Stimulated activated CD4-positive, alpha-beta T cell treated with anti-CD3 and anti-CD28 coated beads, Interleukin-2, amount 100 ng/mL, for 48 hours (primary cell): ENCODE results near the gene KLRC2.
"Not testable (repeated sequence)": the region's sequence is repeated elsewhere in the genome, so short reads cannot be mapped to it uniquely, and the experiment has no call there.

Experiments used
- DNase-seq, 2 donors: peaks; one replicate each; pipeline ENCODE4 v3.0.0-alpha.2; 2020

KLRC2 gene

GRCh38 chr12:10435816-10436215, at the start of gene KLRC2:
Gene KLRC2 (minus strand): TSS chr12:10436010. CDS start chr12:10435986, 24 bp downstream.
- not testable (repeated sequence) for DNase-seq

- DNase-seq = not testable (repeated sequence)
Observed at GRCh38 chr12:10481901-10482300, 46.1 kb upstream of the KLRC2 start.

GRCh38 chr12:10472808-10473207, 37.0 kb upstream of the KLRC2 start:
- not testable (repeated sequence) for DNase-seq

- no peak for DNase-seq
Observed at GRCh38 chr12:10469701-10470100, 33.9 kb upstream of the KLRC2 start.

- DNase-seq = no peak
Observed at GRCh38 chr12:10466311-10466710, 30.5 kb upstream of the KLRC2 start.

- no peak for DNase-seq
Observed at GRCh38 chr12:10457760-10458159, 21.9 kb upstream of the KLRC2 start.

- DNase-seq = no peak
Observed at GRCh38 chr12:10456856-10457255, 21.0 kb upstream of the KLRC2 start.

GRCh38 chr12:10455766-10456165, 20.0 kb upstream of the KLRC2 start:
- no peak for DNase-seq

- no peak for DNase-seq
Observed at GRCh38 chr12:10454531-10454930, 18.7 kb upstream of the KLRC2 start.

- no peak for DNase-seq
Observed at GRCh38 chr12:10453156-10453555, 17.3 kb upstream of the KLRC2 start, which contains the start of gene KLRC1. Gene KLRC1 (minus strand): TSS chr12:10453377. CDS start chr12:10451156, 2,221 bp downstream.

GRCh38 chr12:10448236-10448635, 12.4 kb upstream of the KLRC2 start:
- no peak for DNase-seq

- DNase-seq = not testable (repeated sequence)
Observed at GRCh38 chr12:10446052-10446451, 10.2 kb upstream of the KLRC2 start.

GRCh38 chr12:10441144-10441543, 5.3 kb upstream of the KLRC2 start:
- DNase-seq = not testable (repeated sequence)

GRCh38 chr12:10439608-10440274, 3.9 kb upstream of the KLRC2 start:
- not testable (repeated sequence) for DNase-seq

GRCh38 chr12:10437601-10438000, 1.8 kb upstream of the KLRC2 start:
- DNase-seq = not testable (repeated sequence)

GRCh38 chr12:10430623-10431022, 5.2 kb downstream of the KLRC2 start:
- not testable (repeated sequence) for DNase-seq

GRCh38 chr12:10425938-10426337, 9.9 kb downstream of the KLRC2 start:
- DNase-seq = not testable (repeated sequence)

GRCh38 chr12:10424260-10424899, 11.4 kb downstream of the KLRC2 start:
- not testable (repeated sequence) for DNase-seq

- not testable (repeated sequence) for DNase-seq
Observed at GRCh38 chr12:10422159-10422558, 13.7 kb downstream of the KLRC2 start.

GRCh38 chr12:10420334-10420733, 15.5 kb downstream of the KLRC2 start, which contains the start of gene KLRC3:
Gene KLRC3 (minus strand): TSS chr12:10420595. CDS start chr12:10420550, 45 bp downstream.
- not testable (repeated sequence) for DNase-seq

GRCh38 chr12:10409392-10409791, 26.4 kb downstream of the KLRC2 start, which contains the start of gene KLRC4:
Gene KLRC4 (minus strand): TSS chr12:10409757. CDS start chr12:10409575, 182 bp downstream.
- DNase-seq = no peak

GRCh38 chr12:10408842-10409241, 27.0 kb downstream of the KLRC2 start:
- no peak for DNase-seq

- DNase-seq = no peak
Observed at GRCh38 chr12:10406725-10407124, 29.1 kb downstream of the KLRC2 start.

GRCh38 chr12:10405294-10405693, 30.5 kb downstream of the KLRC2 start:
- DNase-seq = no peak
